PC-9 (cell line): ENCODE results near the gene SIK3. TPM values are rescaled to one million over a fixed set of nuclear protein-coding genes. Genes with fewer than 3 reads are reported as not detected.

Experiments
- BruUV-seq: library from RNA; stranded (reverse); fragments of 400-500 nt; replicated peaks from 2 replicates; lab custom pipeline; 2021; lab: Mats Ljungman, UMichigan
- CTCF ChIA-PET: fragments of 300-600 bp; sonication (Branson Sonifier 250); formaldehyde crosslinking; loops from one replicate; lab custom pipeline; 2022; ENCODE audit warnings: antibody characterized with exemption; lab: Charles Lee
- POLR2A ChIA-PET: fragments of 300-600 bp; sonication (Branson Sonifier 250); formaldehyde crosslinking; loops from one replicate; lab custom pipeline; 2022; ENCODE audit warnings: antibody characterized with exemption; ENCODE audit not compliant: unreplicated experiment; lab: Charles Lee
- DNase-seq, 2 experiments: peaks; one replicate each; pipeline versions ENCODE4 v3.0.0 to v3.0.0-alpha.2; 2015 to 2022; ENCODE audit warnings: mixed read lengths in 1 of 2
- H2AFZ ChIP-seq: fragments of 200-600 bp; sonication (generic); 2 replicates; pipeline ENCODE4 v1.8.1; 2017; ENCODE audit warnings: antibody characterized with exemption
- H3F3A ChIP-seq: fragments of 200-600 bp; sonication (generic); 2 replicates; pipeline ENCODE4 v1.8.1; 2017; ENCODE audit warnings: antibody characterized with exemption, mild to moderate bottlenecking, low read depth; ENCODE audit not compliant: insufficient read depth
- H3K27ac ChIP-seq: fragments of 200-600 bp; sonication (generic); 2 replicates; pipeline ENCODE4 v1.6.1; 2016; ENCODE audit warnings: mixed run types
- H3K27me3 ChIP-seq: fragments of 200-600 bp; sonication (generic); 2 replicates; pipeline ENCODE4 v1.6.1; 2016; ENCODE audit warnings: low read depth, mixed run types; ENCODE audit not compliant: insufficient read depth
- H3K36me3 ChIP-seq: fragments of 200-600 bp; sonication (generic); 2 replicates; pipeline ENCODE4 v1.6.1; 2016; ENCODE audit warnings: low read depth, mixed run types
- H3K4me1 ChIP-seq: fragments of 200-600 bp; sonication (generic); replicated peaks from 2 replicates; pipeline ENCODE4 v1.6.1; 2016; ENCODE audit warnings: mixed run types; ENCODE audit not compliant: insufficient read depth
- H3K4me2 ChIP-seq: fragments of 200-600 bp; sonication (generic); 2 replicates; pipeline ENCODE4 v1.6.1; 2017; ENCODE audit warnings: mixed run types
- H3K4me3 ChIP-seq: fragments of 200-600 bp; sonication (generic); 2 replicates; pipeline ENCODE4 v1.6.1; 2016; ENCODE audit warnings: mixed run types
- H3K79me2 ChIP-seq: fragments of 200-600 bp; sonication (generic); 2 replicates; pipeline ENCODE4 v1.6.1; 2017; ENCODE audit warnings: low read depth, mixed run types
- H3K9me2 ChIP-seq: fragments of 200-600 bp; sonication (generic); 2 replicates; pipeline ENCODE4 v1.8.1; 2017; ENCODE audit warnings: mild to moderate bottlenecking; ENCODE audit not compliant: insufficient read depth
- H3K9me3 ChIP-seq: fragments of 200-600 bp; sonication (generic); 2 replicates; pipeline ENCODE4 v1.8.1; 2016; ENCODE audit warnings: low read depth; ENCODE audit not compliant: insufficient read depth
- H4K20me1 ChIP-seq: fragments of 200-600 bp; sonication (generic); 2 replicates; pipeline ENCODE4 v1.8.1; 2017; ENCODE audit not compliant: insufficient read depth
- EZH2 ChIP-seq: fragments of 200-600 bp; sonication (generic); IDR thresholded peaks from 2 replicates; pipeline ENCODE4 v1.8.0; 2017; ENCODE audit warnings: antibody characterized with exemption, low read depth
- intact Hi-C: fragments of 100-400 bp; cut with micrococcal nuclease; formaldehyde crosslinking; loops from one replicate; pipeline ENCODE4 v1.10.0; 2022; ENCODE audit not compliant: unreplicated experiment
- total RNA-seq: library from RNA; stranded (reverse); gene quantifications from 2 replicates; pipeline ENCODE4 v1.2.3, GENCODE V29; 2021
- TF ChIP-seq, protein P1 (sequence below): fragments of 200-600 bp; sonication (generic); conservative IDR thresholded peaks from 2 replicates; pipeline ENCODE4 v1.6.1; 2017; ENCODE audit warnings: mixed run types, antibody characterized with exemption, mild to moderate bottlenecking, moderate library complexity

Gene SIK3
- total RNA-seq, 1 experiment from 2014 or later, result 30.2 TPM

DNA sequence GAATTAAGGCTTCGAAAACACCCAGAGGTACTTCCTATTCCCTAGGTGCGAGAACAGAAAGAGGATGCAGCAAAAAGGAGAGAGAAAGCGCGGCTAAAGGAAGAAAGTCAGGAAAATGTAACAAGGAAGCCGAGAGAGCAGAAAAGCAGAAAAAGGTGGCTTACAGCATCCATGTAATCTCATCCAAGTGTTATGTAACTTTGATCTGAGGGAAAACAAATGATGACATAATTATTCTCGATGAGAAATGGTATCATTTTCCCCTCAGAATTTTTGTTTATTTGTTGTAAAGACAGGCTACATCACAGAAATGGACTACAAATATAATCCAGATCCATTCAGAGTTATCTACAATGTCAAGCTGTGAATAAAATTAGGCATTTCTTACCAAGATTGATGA is 191.7 kb downstream of the SIK3 start:
- H4K20me1 ChIP-seq, result no peaks in the 10 kb centered on the region
- no peak overlapping the region for H3K27ac ChIP-seq
- H3F3A ChIP-seq, result peaks cover 6% of the 10 kb centered on the region; the same call in 1 of the 2 replicates
- ChIA-PET CTCF (no interaction called here), POLR2A (no interaction called here)
- no peak for DNase-seq
- H3K27me3 ChIP-seq, result no peaks in the 10 kb centered on the region
- H3K9me3 ChIP-seq, result no peaks in the 10 kb centered on the region
- TF ChIP-seq, protein P1, sequence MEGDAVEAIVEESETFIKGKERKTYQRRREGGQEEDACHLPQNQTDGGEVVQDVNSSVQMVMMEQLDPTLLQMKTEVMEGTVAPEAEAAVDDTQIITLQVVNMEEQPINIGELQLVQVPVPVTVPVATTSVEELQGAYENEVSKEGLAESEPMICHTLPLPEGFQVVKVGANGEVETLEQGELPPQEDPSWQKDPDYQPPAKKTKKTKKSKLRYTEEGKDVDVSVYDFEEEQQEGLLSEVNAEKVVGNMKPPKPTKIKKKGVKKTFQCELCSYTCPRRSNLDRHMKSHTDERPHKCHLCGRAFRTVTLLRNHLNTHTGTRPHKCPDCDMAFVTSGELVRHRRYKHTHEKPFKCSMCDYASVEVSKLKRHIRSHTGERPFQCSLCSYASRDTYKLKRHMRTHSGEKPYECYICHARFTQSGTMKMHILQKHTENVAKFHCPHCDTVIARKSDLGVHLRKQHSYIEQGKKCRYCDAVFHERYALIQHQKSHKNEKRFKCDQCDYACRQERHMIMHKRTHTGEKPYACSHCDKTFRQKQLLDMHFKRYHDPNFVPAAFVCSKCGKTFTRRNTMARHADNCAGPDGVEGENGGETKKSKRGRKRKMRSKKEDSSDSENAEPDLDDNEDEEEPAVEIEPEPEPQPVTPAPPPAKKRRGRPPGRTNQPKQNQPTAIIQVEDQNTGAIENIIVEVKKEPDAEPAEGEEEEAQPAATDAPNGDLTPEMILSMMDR, result no peak
- TF ChIP-seq EZH2, result no peak
- no peaks in the 10 kb centered on the region for H3K9me2 ChIP-seq
- no TSS peak for BruUV-seq
- peaks cover 23% of the 10 kb centered on the region for H3K4me1 ChIP-seq
- peaks cover 6% of the 10 kb centered on the region; the same call in 1 of the 2 replicates for H3K79me2 ChIP-seq
- H3K4me3 ChIP-seq, result no peak overlapping the region
- intact Hi-C loops, result no loop called here
- H3K4me2 ChIP-seq, result no peak overlapping the region
- H2AFZ ChIP-seq, result no peak overlapping the region
- H3K36me3 ChIP-seq, result no peaks in the 10 kb centered on the region

DNA sequence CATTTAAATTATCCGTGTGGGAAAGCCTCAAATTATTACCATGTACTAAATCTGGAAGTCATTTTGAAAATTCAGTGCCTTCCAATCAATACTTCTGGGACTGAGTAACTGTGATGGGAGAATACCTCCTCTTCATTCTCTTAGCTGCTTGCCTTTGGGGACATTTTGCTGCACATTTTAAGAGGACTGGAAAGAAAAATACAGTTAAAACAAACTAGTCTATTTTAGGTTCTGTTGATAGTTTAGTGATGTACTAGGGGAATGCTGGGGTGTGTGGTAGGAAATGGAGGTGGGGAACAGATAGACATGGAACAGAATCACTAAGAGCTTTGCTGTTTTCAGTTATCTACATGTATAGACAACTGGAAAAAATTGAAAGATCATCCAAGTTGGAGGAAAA is 195.1 kb downstream of the SIK3 start:
- H3K4me2 ChIP-seq, result no peak overlapping the region

DNA sequence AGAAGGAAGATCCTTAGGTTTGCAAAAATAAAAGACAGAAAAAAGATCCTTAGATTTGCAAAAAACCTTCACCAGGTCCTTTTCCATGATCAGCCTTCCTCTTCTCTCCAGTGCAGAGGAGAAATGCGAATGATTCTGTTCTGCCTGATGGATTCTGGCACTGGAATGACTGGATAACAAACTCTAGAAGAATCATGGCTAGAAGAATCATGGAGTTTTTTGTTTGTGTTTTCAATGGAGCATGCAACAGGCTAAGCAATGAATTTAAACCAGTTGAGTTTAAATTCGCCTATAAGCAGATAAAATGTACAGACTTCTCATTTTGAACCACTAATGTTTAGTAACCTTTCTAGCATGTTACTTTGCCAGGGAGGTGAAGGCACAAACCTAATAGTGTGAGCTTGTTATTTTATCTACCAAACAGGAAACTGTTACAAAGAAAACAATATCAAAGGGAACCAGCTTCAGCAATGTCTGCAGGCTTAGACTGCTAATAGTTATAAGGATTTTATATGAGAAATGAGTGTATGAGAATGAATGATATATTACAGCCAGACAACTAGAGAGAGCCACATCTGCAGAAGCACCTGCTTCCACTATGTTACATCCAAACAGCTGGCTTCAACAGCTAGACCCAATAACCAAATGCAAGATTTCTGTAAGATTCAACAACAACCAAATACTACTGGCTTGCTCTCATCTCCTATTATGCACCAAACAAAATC is 196.1 kb downstream of the SIK3 start:
- Histone ChIP-seq H3K27ac (no peak overlapping the region), H3K9me2 (no peaks in the 10 kb centered on the region), H3K4me2 (no peak overlapping the region), H3F3A (no peaks in the 10 kb centered on the region), H3K36me3 (no peaks in the 10 kb centered on the region; the same call in 1 of the 2 replicates), H3K27me3 (no peaks in the 10 kb centered on the region), H4K20me1 (no peaks in the 10 kb centered on the region), H3K79me2 (no peaks in the 10 kb centered on the region), H3K9me3 (no peaks in the 10 kb centered on the region), H2AFZ (no peak overlapping the region), H3K4me3 (no peak overlapping the region), H3K4me1 (no peaks in the 10 kb centered on the region)
- ChIA-PET CTCF (no interaction called here), POLR2A (no interaction called here)
- no peak for DNase-seq
- BruUV-seq, result no TSS peak
- no peak for TF ChIP-seq EZH2
- TF ChIP-seq, protein P1, result no peak
- intact Hi-C loops, result no loop called here

More for the DNA sequence above, 195.1 kb downstream of the SIK3 start:
- no peak overlapping the region for H3K4me3 ChIP-seq
- no peaks in the 10 kb centered on the region for H3K27me3 ChIP-seq
- H3K9me2 ChIP-seq, result no peaks in the 10 kb centered on the region
- no peaks in the 10 kb centered on the region for H4K20me1 ChIP-seq
- H3K36me3 ChIP-seq, result no peaks in the 10 kb centered on the region
- no peak overlapping the region for H2AFZ ChIP-seq
- DNase-seq, result no peak
- intact Hi-C loops, result no loop called here
- no peak for TF ChIP-seq EZH2
- TF ChIP-seq, protein P1, result no peak
- no TSS peak for BruUV-seq
- no peaks in the 10 kb centered on the region for H3F3A ChIP-seq
- CTCF ChIA-PET, result no interaction called here
- H3K9me3 ChIP-seq, result no peaks in the 10 kb centered on the region
- H3K4me1 ChIP-seq, result no peaks in the 10 kb centered on the region
- POLR2A ChIA-PET, result no interaction called here
- no peak overlapping the region for H3K27ac ChIP-seq
- H3K79me2 ChIP-seq, result peaks cover 4% of the 10 kb centered on the region; the same call in 1 of the 2 replicates
